HG02759 (cell line): ENCODE data around the gene DDIT4.
"Not testable (repeated sequence)": the region's sequence is repeated elsewhere in the genome, so short reads cannot be mapped to it uniquely, and the experiment has no call there.

ENCODE experiments used
- ATAC-seq: cut with Tn5 transposase; IDR thresholded peaks from one replicate; pipeline ENCODE4 v1.9.1; 2021; ENCODE audit warnings: mild to moderate bottlenecking, moderate library complexity; ENCODE audit not compliant: unreplicated experiment

The DDIT4 gene

GRCh38 chr10:72265990-72266865, 7.5 kb upstream of the DDIT4 start:
- ATAC-seq, result no peak

- no peak for ATAC-seq
These were observed 6.3 kb upstream of the DDIT4 start for GRCh38 chr10:72267381-72267780.

- ATAC-seq, result no peak
These were observed 5.8 kb upstream of the DDIT4 start for GRCh38 chr10:72267819-72268399.

- not testable (repeated sequence) for ATAC-seq
These were observed 5.1 kb upstream of the DDIT4 start for GRCh38 chr10:72268475-72269200.

- no peak for ATAC-seq
These were observed 3.0 kb upstream of the DDIT4 start for GRCh38 chr10:72270607-72271281.

GRCh38 chr10:72272689-72273409, 875 bp upstream of the DDIT4 start:
- ATAC-seq, result peak; percentile 30

GRCh38 chr10:72274213-72274729, 547 bp downstream of the DDIT4 start:
- peak; percentile 1 for ATAC-seq

GRCh38 chr10:72274730-72275350, 1.1 kb downstream of the DDIT4 start:
- ATAC-seq, result no peak

GRCh38 chr10:72275351-72276012, 1.8 kb downstream of the DDIT4 start:
- ATAC-seq, result no peak

GRCh38 chr10:72276013-72276387, 2.3 kb downstream of the DDIT4 start:
- ATAC-seq, result no peak

- no peak for ATAC-seq
These were observed 3.0 kb downstream of the DDIT4 start for GRCh38 chr10:72276421-72277339.

GRCh38 chr10:72277340-72277995, 3.7 kb downstream of the DDIT4 start:
- ATAC-seq, result no peak

GRCh38 chr10:72277996-72278667, 4.4 kb downstream of the DDIT4 start:
- ATAC-seq, result no peak

GRCh38 chr10:72278668-72279393, 5.1 kb downstream of the DDIT4 start:
- no peak for ATAC-seq

GRCh38 chr10:72279587-72279986, 5.9 kb downstream of the DDIT4 start:
- ATAC-seq, result not testable (repeated sequence)

- ATAC-seq, result no peak
These were observed 9.4 kb downstream of the DDIT4 start for GRCh38 chr10:72283131-72283530.
